Sigmoid colon (tissue), 4 donors: ENCODE measurements around the gene MARCHF5.

Experiments used
- CTCF ChIP-seq, 4 experiments: fragments of 450-650 bp in 3 of 4; fragments of 200-600 bp in 1 of 4; IDR thresholded peaks; one replicate each; pipeline ENCODE4 v1.5.1; 2016 to 2019; ENCODE audit warnings: antibody characterized with exemption in 4 of 4, mild to moderate bottlenecking in 3 of 4, moderate library complexity in 2 of 4
- EP300 ChIP-seq, 4 donors: sonication (generic); formaldehyde crosslinking; IDR thresholded peaks; one replicate each; pipeline ENCODE4 v1.6.1; 2017; ENCODE audit warnings: antibody characterized with exemption in 4 of 4
- POLR2A ChIP-seq, 2 donors: fragments of 450-650 bp; IDR thresholded peaks; one replicate each; pipeline ENCODE4 v1.6.1; 2016; ENCODE audit warnings: antibody characterized with exemption in 2 of 2, mild to moderate bottlenecking in 2 of 2, moderate library complexity in 2 of 2
- POLR2AphosphoS5 ChIP-seq, 4 donors: sonication (generic); formaldehyde crosslinking; IDR thresholded peaks; one replicate each; pipeline ENCODE4 v1.6.1; 2017; ENCODE audit warnings: antibody characterized with exemption in 4 of 4

- TF ChIP-seq CTCF (IDR thresholded peaks at IDR 0.05) (no peak), POLR2AphosphoS5 (IDR thresholded peaks at IDR 0.05) (peak in 3 of 4 donors; percentile 53 to 73 (median 60)), EP300 (IDR thresholded peaks at IDR 0.05) (peak in 3 of 4 donors; percentile 26 to 78 (median 46)), POLR2A (IDR thresholded peaks at IDR 0.05) (no peak)
Observed at GRCh38 chr10:92284112-92284704, 6.8 kb upstream of the MARCHF5 start.
